DMS53 treated with DMSO at 0.1 percent for 48 hours (cell line): ENCODE results near the gene CTNNA2.

Source experiments
- DNase-seq: peaks from one replicate; lab custom pipeline; 2025; ENCODE audit not compliant: unreplicated experiment; lab: John Stamatoyannopoulos, UW

CTNNA2 gene

GRCh38 chr2:79916285-79916684 is 403.4 kb downstream of the CTNNA2 start:
- DNase-seq = no peak

GRCh38 chr2:79920512-79921076 is 407.7 kb downstream of the CTNNA2 start:
- DNase-seq = no peak

GRCh38 chr2:79929624-79930023 is 416.8 kb downstream of the CTNNA2 start:
- no peak for DNase-seq

GRCh38 chr2:79935046-79935732 is 422.3 kb downstream of the CTNNA2 start:
- no peak for DNase-seq

- peak; percentile 17 for DNase-seq
Observed at GRCh38 chr2:79935771-79936657, 423.2 kb downstream of the CTNNA2 start.

- DNase-seq = no peak
Observed at GRCh38 chr2:79936715-79937114, 423.9 kb downstream of the CTNNA2 start.

- no peak for DNase-seq
Observed at GRCh38 chr2:79938648-79939047, 425.8 kb downstream of the CTNNA2 start.

- DNase-seq = no peak
Observed at GRCh38 chr2:79940364-79940763, 427.5 kb downstream of the CTNNA2 start.

GRCh38 chr2:79941179-79941578 is 428.3 kb downstream of the CTNNA2 start:
- DNase-seq = no peak

GRCh38 chr2:79944205-79944604 is 431.4 kb downstream of the CTNNA2 start:
- no peak for DNase-seq

- no peak for DNase-seq
Observed at GRCh38 chr2:79945653-79946445, 433.0 kb downstream of the CTNNA2 start.

- no peak for DNase-seq
Observed at GRCh38 chr2:79947751-79948150, 434.9 kb downstream of the CTNNA2 start.

GRCh38 chr2:79950526-79950925 is 437.7 kb downstream of the CTNNA2 start:
- DNase-seq = no peak

- no peak for DNase-seq
Observed at GRCh38 chr2:79952616-79953015, 439.8 kb downstream of the CTNNA2 start.

GRCh38 chr2:79960035-79960434 is 447.2 kb downstream of the CTNNA2 start:
- no peak for DNase-seq

GRCh38 chr2:79960519-79960918 is 447.7 kb downstream of the CTNNA2 start:
- no peak for DNase-seq

GRCh38 chr2:79964966-79965365 is 452.1 kb downstream of the CTNNA2 start:
- DNase-seq = no peak

- no peak for DNase-seq
Observed at GRCh38 chr2:79966369-79966768, 453.5 kb downstream of the CTNNA2 start.

- DNase-seq = no peak
Observed at GRCh38 chr2:79966882-79967281, 454.0 kb downstream of the CTNNA2 start.

- DNase-seq = no peak
Observed at GRCh38 chr2:79971807-79972206, 459.0 kb downstream of the CTNNA2 start.

- no peak for DNase-seq
Observed at GRCh38 chr2:79972661-79973060, 459.8 kb downstream of the CTNNA2 start.
